ENCODE measurements around the gene CD101.

Gene CD101

DNA sequence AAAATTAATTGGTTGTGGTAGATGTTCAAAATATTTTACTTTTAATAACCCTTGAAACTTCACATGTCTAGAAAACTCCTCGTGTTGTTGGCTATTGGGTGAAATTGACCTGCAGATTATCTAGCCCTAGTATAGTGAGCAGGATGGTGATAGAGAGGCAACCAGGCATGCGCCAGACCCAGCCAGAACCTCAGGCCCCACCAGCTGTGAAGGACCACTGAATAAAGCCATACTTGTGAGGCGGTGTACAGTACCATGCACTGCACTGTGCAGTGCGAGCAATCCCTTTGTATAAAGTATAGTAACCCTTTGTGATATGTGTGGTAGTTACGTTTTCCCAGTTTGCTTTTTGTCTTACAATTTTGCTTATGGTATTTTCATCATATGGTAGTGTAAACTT is 67.0 kb downstream of the CD101 start:
- no peak for DNase-seq (ENCODE audit: low read depth in 1 of 2, low spot score in 1 of 2)
- Histone ChIP-seq H3K27ac (replicated peaks) (no peak overlapping the region), H3K4me3 (replicated peaks; ENCODE audit: insufficient read depth, low read length) (no peak overlapping the region), H3K27me3 (ENCODE audit: insufficient read depth, poor library complexity, severe bottlenecking) (no peaks in the 10 kb centered on the region)
- no peak for TF ChIP-seq SPI1 (IDR thresholded peaks at IDR 0.05; ENCODE audit: borderline replicate concordance, low read depth)
- TF ChIP-seq POLR2AphosphoS5 (IDR thresholded peaks at IDR 0.05; ENCODE audit: low read depth) = no peak
- TF ChIP-seq, protein P1, sequence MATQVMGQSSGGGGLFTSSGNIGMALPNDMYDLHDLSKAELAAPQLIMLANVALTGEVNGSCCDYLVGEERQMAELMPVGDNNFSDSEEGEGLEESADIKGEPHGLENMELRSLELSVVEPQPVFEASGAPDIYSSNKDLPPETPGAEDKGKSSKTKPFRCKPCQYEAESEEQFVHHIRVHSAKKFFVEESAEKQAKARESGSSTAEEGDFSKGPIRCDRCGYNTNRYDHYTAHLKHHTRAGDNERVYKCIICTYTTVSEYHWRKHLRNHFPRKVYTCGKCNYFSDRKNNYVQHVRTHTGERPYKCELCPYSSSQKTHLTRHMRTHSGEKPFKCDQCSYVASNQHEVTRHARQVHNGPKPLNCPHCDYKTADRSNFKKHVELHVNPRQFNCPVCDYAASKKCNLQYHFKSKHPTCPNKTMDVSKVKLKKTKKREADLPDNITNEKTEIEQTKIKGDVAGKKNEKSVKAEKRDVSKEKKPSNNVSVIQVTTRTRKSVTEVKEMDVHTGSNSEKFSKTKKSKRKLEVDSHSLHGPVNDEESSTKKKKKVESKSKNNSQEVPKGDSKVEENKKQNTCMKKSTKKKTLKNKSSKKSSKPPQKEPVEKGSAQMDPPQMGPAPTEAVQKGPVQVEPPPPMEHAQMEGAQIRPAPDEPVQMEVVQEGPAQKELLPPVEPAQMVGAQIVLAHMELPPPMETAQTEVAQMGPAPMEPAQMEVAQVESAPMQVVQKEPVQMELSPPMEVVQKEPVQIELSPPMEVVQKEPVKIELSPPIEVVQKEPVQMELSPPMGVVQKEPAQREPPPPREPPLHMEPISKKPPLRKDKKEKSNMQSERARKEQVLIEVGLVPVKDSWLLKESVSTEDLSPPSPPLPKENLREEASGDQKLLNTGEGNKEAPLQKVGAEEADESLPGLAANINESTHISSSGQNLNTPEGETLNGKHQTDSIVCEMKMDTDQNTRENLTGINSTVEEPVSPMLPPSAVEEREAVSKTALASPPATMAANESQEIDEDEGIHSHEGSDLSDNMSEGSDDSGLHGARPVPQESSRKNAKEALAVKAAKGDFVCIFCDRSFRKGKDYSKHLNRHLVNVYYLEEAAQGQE (IDR thresholded peaks at IDR 0.05; ENCODE audit: insufficient replicate concordance, low read depth) = no peak
- TF ChIP-seq GABPA (IDR thresholded peaks at IDR 0.05; ENCODE audit: low read depth) = no peak
- TF ChIP-seq, protein P2, sequence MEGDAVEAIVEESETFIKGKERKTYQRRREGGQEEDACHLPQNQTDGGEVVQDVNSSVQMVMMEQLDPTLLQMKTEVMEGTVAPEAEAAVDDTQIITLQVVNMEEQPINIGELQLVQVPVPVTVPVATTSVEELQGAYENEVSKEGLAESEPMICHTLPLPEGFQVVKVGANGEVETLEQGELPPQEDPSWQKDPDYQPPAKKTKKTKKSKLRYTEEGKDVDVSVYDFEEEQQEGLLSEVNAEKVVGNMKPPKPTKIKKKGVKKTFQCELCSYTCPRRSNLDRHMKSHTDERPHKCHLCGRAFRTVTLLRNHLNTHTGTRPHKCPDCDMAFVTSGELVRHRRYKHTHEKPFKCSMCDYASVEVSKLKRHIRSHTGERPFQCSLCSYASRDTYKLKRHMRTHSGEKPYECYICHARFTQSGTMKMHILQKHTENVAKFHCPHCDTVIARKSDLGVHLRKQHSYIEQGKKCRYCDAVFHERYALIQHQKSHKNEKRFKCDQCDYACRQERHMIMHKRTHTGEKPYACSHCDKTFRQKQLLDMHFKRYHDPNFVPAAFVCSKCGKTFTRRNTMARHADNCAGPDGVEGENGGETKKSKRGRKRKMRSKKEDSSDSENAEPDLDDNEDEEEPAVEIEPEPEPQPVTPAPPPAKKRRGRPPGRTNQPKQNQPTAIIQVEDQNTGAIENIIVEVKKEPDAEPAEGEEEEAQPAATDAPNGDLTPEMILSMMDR (IDR thresholded peaks at IDR 0.05; ENCODE audit: insufficient read depth, low read length) = no peak

DNA sequence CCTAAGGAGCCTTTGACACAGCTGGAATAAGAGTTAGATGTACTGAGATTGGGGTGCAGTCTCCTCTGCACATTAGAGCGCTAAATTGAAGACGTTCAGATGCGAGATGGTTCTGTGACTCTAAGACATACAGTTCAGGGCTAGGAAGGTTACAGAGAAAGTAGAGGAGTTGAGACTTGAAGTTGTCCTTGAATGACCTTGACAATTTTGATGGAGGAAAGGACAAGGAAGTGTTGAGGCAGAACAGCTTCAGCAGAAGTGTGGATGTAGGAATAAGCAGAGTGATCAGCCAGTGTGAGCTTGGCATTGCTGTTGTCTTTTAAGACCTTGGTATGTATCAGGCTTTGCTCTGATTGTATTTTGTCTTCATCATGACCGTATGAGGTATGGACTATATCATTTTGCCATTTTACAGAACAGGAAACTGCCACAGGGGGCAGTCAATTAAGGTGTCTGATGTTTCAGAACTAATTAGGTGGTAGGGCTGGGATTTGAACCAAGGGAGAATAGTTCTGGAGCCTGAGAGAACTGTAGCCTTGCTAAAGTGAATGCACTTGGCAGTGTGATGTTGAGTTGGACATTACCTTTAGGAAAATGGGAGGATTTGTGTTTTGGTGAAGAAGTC is 67.8 kb downstream of the CD101 start:
- H3K27me3 ChIP-seq (ENCODE audit: insufficient read depth, poor library complexity, severe bottlenecking) = no peaks in the 10 kb centered on the region
- TF ChIP-seq GABPA (IDR thresholded peaks at IDR 0.05; ENCODE audit: low read depth) (no peak), POLR2AphosphoS5 (IDR thresholded peaks at IDR 0.05; ENCODE audit: low read depth) (no peak), SPI1 (IDR thresholded peaks at IDR 0.05; ENCODE audit: borderline replicate concordance, low read depth) (no peak)
- TF ChIP-seq, protein P1 (IDR thresholded peaks at IDR 0.05; ENCODE audit: insufficient replicate concordance, low read depth) = no peak
- TF ChIP-seq, protein P2 (IDR thresholded peaks at IDR 0.05; ENCODE audit: insufficient read depth, low read length) = no peak
- DNase-seq (ENCODE audit: low read depth in 1 of 2, low spot score in 1 of 2) = no peak
- no peak overlapping the region for H3K4me3 ChIP-seq (replicated peaks; ENCODE audit: insufficient read depth, low read length)
- no peak overlapping the region for H3K27ac ChIP-seq (replicated peaks)

DNA sequence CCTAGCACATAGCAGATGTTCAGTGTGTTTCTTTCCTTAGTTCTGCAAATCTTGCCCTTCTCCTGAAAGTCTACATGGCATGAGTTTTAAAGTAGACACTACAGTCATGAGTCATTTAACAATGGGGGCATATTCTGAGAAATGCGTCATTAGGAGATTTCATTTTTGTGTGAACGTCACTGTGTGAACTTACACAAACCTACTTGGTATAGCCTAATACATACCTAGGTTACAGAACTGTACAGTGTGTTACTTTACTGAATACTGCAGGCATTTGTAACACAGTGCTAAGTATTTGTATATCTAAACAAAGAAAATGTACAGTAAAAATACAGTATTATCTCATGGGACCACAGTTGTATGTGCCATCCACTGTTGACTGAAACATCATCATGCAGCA is 68.6 kb downstream of the CD101 start:
- TF ChIP-seq, protein P2 (IDR thresholded peaks at IDR 0.05; ENCODE audit: insufficient read depth, low read length) = no peak
- no peak for TF ChIP-seq SPI1 (IDR thresholded peaks at IDR 0.05; ENCODE audit: borderline replicate concordance, low read depth)
- TF ChIP-seq, protein P1 (IDR thresholded peaks at IDR 0.05; ENCODE audit: insufficient replicate concordance, low read depth) = no peak
- no peak for TF ChIP-seq POLR2AphosphoS5 (IDR thresholded peaks at IDR 0.05; ENCODE audit: low read depth)
- TF ChIP-seq GABPA (IDR thresholded peaks at IDR 0.05; ENCODE audit: low read depth) = no peak
- no peak for DNase-seq (ENCODE audit: low read depth in 1 of 2, low spot score in 1 of 2)
- Histone ChIP-seq H3K27ac (replicated peaks) (no peak overlapping the region), H3K4me3 (replicated peaks; ENCODE audit: insufficient read depth, low read length) (no peak overlapping the region), H3K27me3 (ENCODE audit: insufficient read depth, poor library complexity, severe bottlenecking) (no peaks in the 10 kb centered on the region)
